Measurements from ENCODE around the gene MPHOSPH8. TPM values are rescaled to one million over a fixed set of nuclear protein-coding genes. Genes with fewer than 3 reads are reported as not detected.

Gene MPHOSPH8
- total and polyA plus RNA-seq, 2 of the 4 experiments (the other 2 are of a cell fraction) = 11.7 to 16.4 TPM

DNA sequence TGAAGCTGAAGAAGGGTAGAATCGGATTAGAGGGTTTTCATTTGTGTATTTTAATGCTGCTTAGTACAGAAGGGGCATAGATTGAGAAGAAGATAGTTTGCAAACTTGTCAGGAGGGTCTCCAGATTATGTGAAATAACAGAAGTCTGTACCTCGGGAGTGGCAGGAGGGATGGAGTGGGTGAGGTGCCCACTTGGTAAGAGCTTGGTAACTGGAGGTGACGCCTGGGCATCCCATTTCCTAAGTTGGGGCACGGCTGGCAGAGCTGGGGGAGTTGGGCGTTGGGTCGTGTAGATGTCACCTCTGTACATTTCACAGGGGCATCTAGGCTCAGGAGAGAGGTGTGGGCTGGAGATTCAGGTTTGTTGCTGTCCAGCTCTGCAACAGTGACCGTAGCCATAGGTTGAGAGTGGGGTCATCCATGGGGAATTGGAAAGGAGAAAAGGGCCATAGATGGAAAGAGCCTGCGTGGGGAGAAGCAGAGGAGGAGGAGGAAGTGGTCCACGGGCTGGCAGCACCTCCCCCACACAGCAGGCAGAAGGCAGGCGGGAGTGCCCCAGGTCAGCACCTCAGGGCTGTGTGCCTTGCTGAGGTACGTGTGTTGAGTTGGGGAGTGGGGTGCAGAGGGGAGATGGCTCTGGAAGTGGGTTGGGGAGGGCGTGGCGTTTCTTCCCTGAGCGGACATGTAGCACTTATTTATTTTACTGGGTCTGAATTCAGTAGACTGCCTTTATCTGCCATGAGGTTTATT lies 31.2 kb downstream of the MPHOSPH8 start:
- H2BK5ac ChIP-seq (ENCODE audit: low read depth, low read length, poor library complexity, severe bottlenecking) = no peak overlapping the region
- BruUV-seq (replicated peaks) = no TSS peak
- no peak overlapping the region for H2AK9ac ChIP-seq (replicated peaks; ENCODE audit: low read depth, low read length, poor library complexity)
- H3K4ac ChIP-seq (ENCODE audit: low read depth, low read length) = no peak overlapping the region
- no peak overlapping the region for H3K4me3 ChIP-seq (ENCODE audit: insufficient read depth, low read depth, low read length)
- H4K20me1 ChIP-seq (ENCODE audit: insufficient read depth, low read length) = no peaks in the 10 kb centered on the region; the same call in 1 of the 2 replicates
- no peak overlapping the region for H4K91ac ChIP-seq (ENCODE audit: insufficient read depth, low read depth, low read length)
- DNase-seq (no peak), ATAC-seq (ENCODE audit: low read depth) (no peak)
- no peak overlapping the region for H3K23ac ChIP-seq (ENCODE audit: low read depth, low read length)
- no peak overlapping the region for H2AK5ac ChIP-seq (ENCODE audit: low read depth, low read length)
- intact Hi-C loops (cut with micrococcal nuclease) (no loop called here), in situ Hi-C loops (cut with MboI; ENCODE audit: low sequenced_read_pairs) (loop anchor here (25.0 kb wide), 1 partner anchor 323 kb away; no protein-coding TSS in a partner anchor), dilution Hi-C loops (cut with HindIII; ENCODE audit: low sequenced_read_pairs, unreplicated experiment) (no loop called here)
- H3K56ac ChIP-seq (ENCODE audit: extremely low read depth, insufficient read depth, low read length) = no peak overlapping the region
- no peak overlapping the region for H3K14ac ChIP-seq (replicated peaks; ENCODE audit: low read depth, low read length)
- H2BK15ac ChIP-seq (ENCODE audit: low read depth, low read length) = no peak overlapping the region
- 100% methylated on average over 2 of the region's 14 CpGs; no CpG with 5 or more reads in 1 of the 2 experiments for WGBS, 2 experiments (ENCODE audit: extremely low coverage in 2 of 2, insufficient read length in 1 of 2)
- H2BK20ac ChIP-seq (ENCODE audit: low read depth, low read length) = no peak overlapping the region
- no peaks in the 10 kb centered on the region for H3K27me3 ChIP-seq (ENCODE audit: control insufficient read depth, insufficient read depth, low read length)
- H3K4me2 ChIP-seq (ENCODE audit: low read depth, low read length) = no peak overlapping the region
- no peak for TF ChIP-seq NFE2L2 (IDR thresholded peaks at IDR 0.05; ENCODE audit: low read depth, low read length)
- TF ChIP-seq BHLHE40 (IDR thresholded peaks at IDR 0.05; ENCODE audit: low read depth, low read length) = no peak
- no peak for TF ChIP-seq FOS (IDR thresholded peaks at IDR 0.05; ENCODE audit: low read depth, low read length)
- no peak for TF ChIP-seq RFX5 (IDR thresholded peaks at IDR 0.05; ENCODE audit: low read depth, low read length)
- TF ChIP-seq MAZ (IDR thresholded peaks at IDR 0.05; ENCODE audit: borderline replicate concordance, low read depth, low read length) = no peak
- TF ChIP-seq RAD21 (IDR thresholded peaks at IDR 0.05; ENCODE audit: low read length) = no peak
- no peak for TF ChIP-seq SMC3 (IDR thresholded peaks at IDR 0.05; ENCODE audit: low read depth, low read length)
- TF ChIP-seq POLR2A (IDR thresholded peaks at IDR 0.05; ENCODE audit: low read depth, low read length) = no peak
- no peak for TF ChIP-seq USF2 (IDR thresholded peaks at IDR 0.05; ENCODE audit: low read depth, low read length)
- no peak for TF ChIP-seq CTCF (conservative IDR thresholded peaks at IDR 0.05; ENCODE audit: low read depth, low read length)
- TF ChIP-seq CEBPB (IDR thresholded peaks at IDR 0.05; ENCODE audit: low read depth, low read length) = no peak
- TF ChIP-seq, protein P1, sequence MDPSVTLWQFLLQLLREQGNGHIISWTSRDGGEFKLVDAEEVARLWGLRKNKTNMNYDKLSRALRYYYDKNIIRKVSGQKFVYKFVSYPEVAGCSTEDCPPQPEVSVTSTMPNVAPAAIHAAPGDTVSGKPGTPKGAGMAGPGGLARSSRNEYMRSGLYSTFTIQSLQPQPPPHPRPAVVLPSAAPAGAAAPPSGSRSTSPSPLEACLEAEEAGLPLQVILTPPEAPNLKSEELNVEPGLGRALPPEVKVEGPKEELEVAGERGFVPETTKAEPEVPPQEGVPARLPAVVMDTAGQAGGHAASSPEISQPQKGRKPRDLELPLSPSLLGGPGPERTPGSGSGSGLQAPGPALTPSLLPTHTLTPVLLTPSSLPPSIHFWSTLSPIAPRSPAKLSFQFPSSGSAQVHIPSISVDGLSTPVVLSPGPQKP (IDR thresholded peaks at IDR 0.05; ENCODE audit: borderline replicate concordance, low read depth, low read length) = no peak
- TF ChIP-seq CHD1 (IDR thresholded peaks at IDR 0.05; ENCODE audit: low read depth, low read length) = no peak
- no peak overlapping the region for H3K18ac ChIP-seq (ENCODE audit: low read depth, low read length)
- ChIA-PET POLR2A (ENCODE audit: unreplicated experiment) (no interaction called here), CTCF (no interaction called here)
- H2AFZ ChIP-seq (replicated peaks; ENCODE audit: low read length, poor library complexity) = no peak overlapping the region
- no peak overlapping the region for H2BK120ac ChIP-seq (ENCODE audit: low read depth, low read length)
- H4K8ac ChIP-seq (ENCODE audit: low read depth in 2 of 2, low read length in 2 of 2) = no peak overlapping the region
- H3K79me1 ChIP-seq (ENCODE audit: low read depth in 1 of 2, low read length in 2 of 2) = peaks cover 3 to 4% of the 10 kb centered on the region in 2 experiments; a peak in 2 of 4 replicates
- H3K27ac ChIP-seq (ENCODE audit: insufficient read depth, low read length) = no peak overlapping the region
- H4K5ac ChIP-seq (ENCODE audit: low read depth, low read length) = no peak overlapping the region
- no peak overlapping the region for H3K9ac ChIP-seq (ENCODE audit: low read depth, low read length)
- peaks cover 63% of the 10 kb centered on the region for H3K36me3 ChIP-seq (ENCODE audit: control insufficient read depth, insufficient read depth, low read length)
- peaks cover 4% of the 10 kb centered on the region; the same call in 1 of the 2 replicates for H3K9me1 ChIP-seq (ENCODE audit: insufficient read depth, low read length)
- H3K4me1 ChIP-seq (ENCODE audit: control insufficient read depth, insufficient read depth, low read length) = 0 out of 2 replicates have a peak, but pooled peaks cover 2% of the 10 kb centered on the region
- H3K9me3 ChIP-seq (ENCODE audit: control insufficient read depth, insufficient read depth, low read length) = no peaks in the 10 kb centered on the region
